ENCODE measurements around the gene GSTM2.
"Not testable (repeated sequence)": the region's sequence is repeated elsewhere in the genome, so short reads cannot be mapped to it uniquely, and the experiment has no call there.

GSTM2 gene

GRCh38 chr1:109709822-109710221, 42.0 kb downstream of the GSTM2 start:
- H3K27ac ChIP-seq (ENCODE audit: low read depth, low read length); H3K4me3 ChIP-seq (ENCODE audit: low read depth, low read length); H3K27me3 ChIP-seq (ENCODE audit: control insufficient read depth, insufficient read depth, low read length); H3K36me3 ChIP-seq (ENCODE audit: control insufficient read depth, insufficient read depth, low read length); H3K4me1 ChIP-seq (ENCODE audit: control insufficient read depth, insufficient read depth, low read length); H3K9ac ChIP-seq (ENCODE audit: low read length): not testable (repeated sequence)
- peaks cover 25% of the 10 kb centered on the region for H3K9me3 ChIP-seq (ENCODE audit: control insufficient read depth, insufficient read depth, low read depth, low read length)

DNA sequence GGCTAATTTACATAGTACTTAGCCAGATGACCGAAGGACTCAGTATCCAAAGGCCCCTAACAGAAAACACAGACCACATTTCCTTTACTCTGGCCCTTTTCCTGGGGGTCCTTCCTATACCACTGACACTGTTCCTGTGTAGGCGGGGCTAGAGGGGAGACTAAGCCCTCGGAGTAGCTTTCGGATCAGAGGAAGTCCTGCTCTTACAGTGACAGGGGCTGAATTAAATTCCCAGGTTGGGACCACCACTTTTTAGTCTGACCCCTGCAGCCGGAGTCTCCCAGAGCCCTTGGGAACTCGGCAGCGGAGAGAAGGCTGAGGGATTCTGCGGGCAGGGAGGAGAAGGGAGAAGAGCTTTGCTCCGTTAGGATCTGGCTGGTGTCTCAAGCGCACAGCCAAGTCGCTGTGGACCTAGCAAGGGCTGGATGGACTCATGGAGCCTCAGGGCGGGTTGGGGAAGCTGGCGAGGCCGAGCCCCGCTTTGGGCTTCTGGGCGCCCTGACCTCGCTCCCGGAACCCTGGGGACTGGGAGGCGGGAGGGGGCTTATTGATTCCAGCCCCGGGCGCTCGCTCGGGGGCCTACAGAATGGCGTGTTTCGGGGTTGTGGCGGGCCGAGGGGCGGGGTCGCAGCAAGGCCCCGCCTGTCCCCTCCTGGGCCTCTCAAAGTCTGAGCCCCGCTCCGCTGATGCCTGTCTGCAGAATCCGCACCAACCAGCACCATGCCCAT, 43.9 kb downstream of the GSTM2 start, which contains the start of gene GSTM5:
GSTM5 (plus strand) TSS at position 659 of the 728 bp plus-strand sequence; CDS start at position 721, 62 bp downstream.
- peaks cover 17% of the 10 kb centered on the region for H3K9me3 ChIP-seq (ENCODE audit: control insufficient read depth, insufficient read depth, low read depth, low read length)
- H3K27me3 ChIP-seq (ENCODE audit: control insufficient read depth, insufficient read depth, low read length); H3K36me3 ChIP-seq (ENCODE audit: control insufficient read depth, insufficient read depth, low read length); H3K4me3 ChIP-seq (ENCODE audit: low read depth, low read length); H3K4me1 ChIP-seq (ENCODE audit: control insufficient read depth, insufficient read depth, low read length); H3K9ac ChIP-seq (ENCODE audit: low read length); H3K27ac ChIP-seq (ENCODE audit: low read depth, low read length): not testable (repeated sequence)

DNA sequence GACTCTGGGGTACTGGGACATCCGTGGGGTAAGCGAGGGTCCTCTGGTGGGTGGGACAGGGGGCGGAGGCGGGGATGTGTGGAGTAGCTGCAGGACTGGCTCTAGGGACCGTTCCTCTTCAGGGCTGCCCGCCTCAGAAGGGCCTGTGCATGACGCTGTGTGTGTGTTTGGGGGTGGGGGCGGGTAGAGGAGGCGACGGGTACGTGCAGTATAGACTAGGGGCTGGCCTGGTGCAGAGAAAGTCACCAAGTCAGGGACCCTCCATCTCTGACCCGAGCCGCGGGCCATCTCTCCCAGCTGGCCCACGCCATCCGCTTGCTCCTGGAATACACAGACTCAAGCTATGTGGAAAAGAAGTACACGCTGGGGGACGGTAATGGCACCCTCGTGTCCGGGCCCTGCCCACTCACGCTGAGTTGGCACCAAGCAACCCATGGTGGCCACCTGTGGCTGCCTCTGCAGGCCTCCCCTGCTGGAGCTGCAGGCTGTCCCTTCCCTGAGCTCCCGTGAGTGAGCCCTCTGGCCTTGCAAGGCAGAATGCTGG, 44.5 kb downstream of the GSTM2 start:
- Histone ChIP-seq H3K27me3 (ENCODE audit: control insufficient read depth, insufficient read depth, low read length) (no peaks in the 10 kb centered on the region), H3K4me1 (ENCODE audit: control insufficient read depth, insufficient read depth, low read length) (no peaks in the 10 kb centered on the region), H3K36me3 (ENCODE audit: control insufficient read depth, insufficient read depth, low read length) (no peaks in the 10 kb centered on the region), H3K9me3 (ENCODE audit: control insufficient read depth, insufficient read depth, low read depth, low read length) (peaks cover 17% of the 10 kb centered on the region), H3K9ac (ENCODE audit: low read length) (no peak overlapping the region), H3K4me3 (ENCODE audit: low read depth, low read length) (no peak overlapping the region), H3K27ac (ENCODE audit: low read depth, low read length) (no peak overlapping the region)

DNA sequence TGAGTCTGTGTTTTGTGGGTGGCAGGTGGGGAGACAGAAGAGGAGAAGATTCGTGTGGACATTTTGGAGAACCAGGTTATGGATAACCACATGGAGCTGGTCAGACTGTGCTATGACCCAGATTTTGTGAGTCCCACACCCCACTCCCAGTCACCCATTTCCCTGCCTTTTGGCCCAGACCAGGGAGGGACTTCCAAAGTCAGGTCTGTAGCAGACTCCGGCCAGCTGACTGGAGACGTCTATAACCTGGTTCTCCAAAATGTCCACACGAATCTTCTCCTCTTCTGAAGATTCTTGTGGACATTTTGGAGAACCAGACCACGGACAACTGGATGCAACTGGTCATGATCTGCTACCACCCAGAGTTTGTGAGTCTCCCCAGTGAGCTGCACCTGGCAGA, 45.8 kb downstream of the GSTM2 start:
- Histone ChIP-seq H3K9me3 (ENCODE audit: control insufficient read depth, insufficient read depth, low read depth, low read length) (peaks cover 11% of the 10 kb centered on the region), H3K36me3 (ENCODE audit: control insufficient read depth, insufficient read depth, low read length) (no peaks in the 10 kb centered on the region)

GRCh38 chr1:109714661-109715372, 47.0 kb downstream of the GSTM2 start:
- H3K4me1 ChIP-seq (ENCODE audit: control insufficient read depth, insufficient read depth, low read length): no peaks in the 10 kb centered on the region

More for the DNA sequence above, 45.8 kb downstream of the GSTM2 start:
- Histone ChIP-seq H3K27ac (ENCODE audit: low read depth, low read length) (no peak overlapping the region), H3K9ac (ENCODE audit: low read length) (no peak overlapping the region), H3K27me3 (ENCODE audit: control insufficient read depth, insufficient read depth, low read length) (no peaks in the 10 kb centered on the region), H3K4me1 (ENCODE audit: control insufficient read depth, insufficient read depth, low read length) (no peaks in the 10 kb centered on the region), H3K4me3 (ENCODE audit: low read depth, low read length) (no peak overlapping the region)

DNA sequence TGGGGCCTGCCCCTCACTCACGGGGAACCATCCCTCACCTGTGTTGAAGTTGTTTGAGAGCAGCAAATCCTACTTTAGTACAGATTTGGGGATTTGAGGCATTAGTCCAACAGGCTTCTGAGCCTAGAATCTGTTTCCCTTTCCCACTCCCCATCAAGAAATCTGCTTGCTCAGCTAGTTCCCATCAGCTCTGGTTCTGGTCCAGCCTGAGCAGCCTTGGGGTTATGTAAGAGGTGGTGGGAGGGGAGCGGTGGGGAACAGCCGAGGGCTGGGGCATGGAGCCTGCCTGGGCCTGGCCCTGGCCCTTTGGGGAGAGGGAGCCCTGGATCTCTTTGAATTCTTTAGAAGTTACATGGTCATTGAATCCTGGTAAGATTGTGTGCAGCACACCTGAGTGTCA, 48.3 kb downstream of the GSTM2 start:
- Histone ChIP-seq H3K9me3 (ENCODE audit: control insufficient read depth, insufficient read depth, low read depth, low read length) (no peaks in the 10 kb centered on the region), H3K27me3 (ENCODE audit: control insufficient read depth, insufficient read depth, low read length) (no peaks in the 10 kb centered on the region), H3K4me3 (ENCODE audit: low read depth, low read length) (no peak overlapping the region), H3K4me1 (ENCODE audit: control insufficient read depth, insufficient read depth, low read length) (no peaks in the 10 kb centered on the region), H3K27ac (ENCODE audit: low read depth, low read length) (no peak overlapping the region), H3K36me3 (ENCODE audit: control insufficient read depth, insufficient read depth, low read length) (no peaks in the 10 kb centered on the region), H3K9ac (ENCODE audit: low read length) (no peak overlapping the region)

More at GRCh38 chr1:109714661-109715372, 47.0 kb downstream of the GSTM2 start:
- no peaks in the 10 kb centered on the region for H3K27me3 ChIP-seq (ENCODE audit: control insufficient read depth, insufficient read depth, low read length)
- H3K27ac ChIP-seq (ENCODE audit: low read depth, low read length): no peak overlapping the region
- H3K9ac ChIP-seq (ENCODE audit: low read length): no peak overlapping the region
- H3K9me3 ChIP-seq (ENCODE audit: control insufficient read depth, insufficient read depth, low read depth, low read length): 0 out of 2 replicates have a peak, but pooled peaks cover under 1% of the 10 kb centered on the region
- H3K36me3 ChIP-seq (ENCODE audit: control insufficient read depth, insufficient read depth, low read length): no peaks in the 10 kb centered on the region
- no peak overlapping the region for H3K4me3 ChIP-seq (ENCODE audit: low read depth, low read length)

DNA sequence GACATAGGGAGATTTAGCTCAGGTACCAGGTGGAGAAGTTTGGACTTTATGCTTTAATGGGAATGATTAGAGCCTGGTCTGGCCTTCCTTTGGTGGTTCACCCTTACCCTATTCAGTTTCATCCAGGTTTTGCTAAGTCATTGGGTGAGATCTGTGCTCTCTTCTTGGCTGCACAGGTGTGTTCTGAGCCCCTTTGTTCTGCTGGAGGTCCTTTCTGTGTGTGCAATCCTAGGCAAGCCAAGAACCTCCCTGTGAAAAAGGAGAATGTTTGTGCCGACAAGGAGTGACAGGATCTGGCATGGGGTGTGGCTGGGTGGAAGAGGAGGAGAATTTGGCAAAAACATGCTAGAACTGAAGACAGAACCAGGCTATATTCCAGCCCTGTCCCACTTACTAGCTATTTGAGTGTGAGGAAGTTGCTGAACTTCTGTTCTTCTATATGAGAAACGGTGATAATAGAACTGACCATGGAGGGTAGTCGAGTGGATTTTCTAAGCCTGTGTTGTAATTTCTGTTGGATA, 48.8 kb downstream of the GSTM2 start:
- H3K27me3 ChIP-seq (ENCODE audit: control insufficient read depth, insufficient read depth, low read length): no peaks in the 10 kb centered on the region
- no peaks in the 10 kb centered on the region for H3K9me3 ChIP-seq (ENCODE audit: control insufficient read depth, insufficient read depth, low read depth, low read length)
- no peaks in the 10 kb centered on the region for H3K36me3 ChIP-seq (ENCODE audit: control insufficient read depth, insufficient read depth, low read length)
- no peaks in the 10 kb centered on the region for H3K4me1 ChIP-seq (ENCODE audit: control insufficient read depth, insufficient read depth, low read length)
- H3K4me3 ChIP-seq (ENCODE audit: low read depth, low read length): no peak overlapping the region
- H3K9ac ChIP-seq (ENCODE audit: low read length): no peak overlapping the region
- H3K27ac ChIP-seq (ENCODE audit: low read depth, low read length): no peak overlapping the region

DNA sequence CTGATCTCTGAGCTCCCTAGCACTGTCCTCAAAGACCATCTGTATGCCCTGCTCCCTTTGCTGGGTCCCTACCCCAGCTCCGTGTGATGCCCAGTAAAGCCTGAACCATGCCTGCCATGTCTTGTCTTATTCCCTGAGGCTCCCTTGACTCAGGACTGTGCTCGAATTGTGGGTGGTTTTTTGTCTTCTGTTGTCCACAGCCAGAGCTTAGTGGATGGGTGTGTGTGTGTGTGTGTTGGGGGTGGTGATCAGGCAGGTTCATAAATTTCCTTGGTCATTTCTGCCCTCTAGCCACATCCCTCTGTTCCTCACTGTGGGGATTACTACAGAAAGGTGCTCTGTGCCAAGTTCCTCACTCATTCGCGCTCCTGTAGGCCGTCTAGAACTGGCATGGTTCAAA, 49.9 kb downstream of the GSTM2 start:
- no peak overlapping the region for H3K4me3 ChIP-seq (ENCODE audit: low read depth, low read length)
- no peaks in the 10 kb centered on the region for H3K27me3 ChIP-seq (ENCODE audit: control insufficient read depth, insufficient read depth, low read length)
- no peaks in the 10 kb centered on the region for H3K36me3 ChIP-seq (ENCODE audit: control insufficient read depth, insufficient read depth, low read length)
- no peaks in the 10 kb centered on the region for H3K4me1 ChIP-seq (ENCODE audit: control insufficient read depth, insufficient read depth, low read length)
- H3K9ac ChIP-seq (ENCODE audit: low read length): no peak overlapping the region
- H3K9me3 ChIP-seq (ENCODE audit: control insufficient read depth, insufficient read depth, low read depth, low read length): no peaks in the 10 kb centered on the region
- no peak overlapping the region for H3K27ac ChIP-seq (ENCODE audit: low read depth, low read length)

DNA sequence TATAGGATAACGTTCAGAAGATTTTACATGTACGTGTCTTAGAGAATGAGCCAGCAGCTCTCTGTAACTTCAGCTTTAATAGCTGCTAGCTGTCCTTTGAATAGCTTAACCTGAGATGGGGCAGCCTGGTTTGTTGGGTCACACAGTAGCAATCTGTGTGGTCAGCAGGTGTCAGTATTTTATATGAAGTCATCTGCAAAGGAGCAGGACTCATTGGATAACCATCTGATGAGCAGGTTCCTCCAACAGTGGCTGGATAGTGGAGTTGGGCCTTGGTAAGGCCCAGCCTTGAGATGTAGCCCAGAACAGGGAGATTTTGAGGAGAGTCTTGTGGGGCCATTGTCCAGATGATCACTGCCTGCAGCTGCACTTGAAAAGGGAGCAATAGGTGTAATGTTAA, 50.6 kb downstream of the GSTM2 start:
- H3K27ac ChIP-seq (ENCODE audit: low read depth, low read length): no peak overlapping the region

GRCh38 chr1:109719337-109719837, 51.5 kb downstream of the GSTM2 start:
- Histone ChIP-seq H3K27me3 (ENCODE audit: control insufficient read depth, insufficient read depth, low read length) (no peaks in the 10 kb centered on the region), H3K27ac (ENCODE audit: low read depth, low read length) (no peak overlapping the region), H3K9ac (ENCODE audit: low read length) (no peak overlapping the region), H3K9me3 (ENCODE audit: control insufficient read depth, insufficient read depth, low read depth, low read length) (no peaks in the 10 kb centered on the region), H3K36me3 (ENCODE audit: control insufficient read depth, insufficient read depth, low read length) (no peaks in the 10 kb centered on the region), H3K4me1 (ENCODE audit: control insufficient read depth, insufficient read depth, low read length) (no peaks in the 10 kb centered on the region), H3K4me3 (ENCODE audit: low read depth, low read length) (no peak overlapping the region)

More for the DNA sequence above, 50.6 kb downstream of the GSTM2 start:
- no peak overlapping the region for H3K4me3 ChIP-seq (ENCODE audit: low read depth, low read length)
- no peaks in the 10 kb centered on the region for H3K9me3 ChIP-seq (ENCODE audit: control insufficient read depth, insufficient read depth, low read depth, low read length)
- no peaks in the 10 kb centered on the region for H3K27me3 ChIP-seq (ENCODE audit: control insufficient read depth, insufficient read depth, low read length)
- no peaks in the 10 kb centered on the region for H3K36me3 ChIP-seq (ENCODE audit: control insufficient read depth, insufficient read depth, low read length)
- no peaks in the 10 kb centered on the region for H3K4me1 ChIP-seq (ENCODE audit: control insufficient read depth, insufficient read depth, low read length)
- H3K9ac ChIP-seq (ENCODE audit: low read length): no peak overlapping the region

- Histone ChIP-seq H3K36me3 (ENCODE audit: control insufficient read depth, insufficient read depth, low read length) (no peaks in the 10 kb centered on the region), H3K4me3 (ENCODE audit: low read depth, low read length) (no peak overlapping the region), H3K27ac (ENCODE audit: low read depth, low read length) (no peak overlapping the region), H3K4me1 (ENCODE audit: control insufficient read depth, insufficient read depth, low read length) (peaks cover 7% of the 10 kb centered on the region; the same call in 1 of the 2 replicates), H3K27me3 (ENCODE audit: control insufficient read depth, insufficient read depth, low read length) (no peaks in the 10 kb centered on the region), H3K9ac (ENCODE audit: low read length) (no peak overlapping the region), H3K9me3 (ENCODE audit: control insufficient read depth, insufficient read depth, low read depth, low read length) (peaks cover 4% of the 10 kb centered on the region; the same call in 1 of the 2 replicates)
Observed at GRCh38 chr1:109721042-109721441, 53.2 kb downstream of the GSTM2 start.
